OCI-LY1 (cell line): ENCODE results near the gene ADGRG2.

Experiments used
- H2AFZ ChIP-seq: fragments of 200-600 bp; sonication (generic), shearing (Covaris generic); 2 replicates; pipeline ENCODE4 v1.6.0; 2014; ENCODE audit warnings: antibody characterized with exemption, mild to moderate bottlenecking, low read length
- H3F3A ChIP-seq: fragments of 200-600 bp; sonication (generic), shearing (Covaris generic); 2 replicates; pipeline ENCODE4 v1.6.0; 2014; ENCODE audit warnings: mild to moderate bottlenecking, antibody characterized with exemption, low read length, moderate library complexity; ENCODE audit not compliant: insufficient read depth
- H3K27ac ChIP-seq: fragments of 200-600 bp; sonication (generic); 2 replicates; pipeline ENCODE4 v1.5.1; 2014; ENCODE audit warnings: low read length, mixed run types, mild to moderate bottlenecking, low read depth; ENCODE audit not compliant: poor library complexity, severe bottlenecking
- H3K27me3 ChIP-seq: fragments of 200-600 bp; sonication (generic); 2 replicates; pipeline ENCODE4 v1.6.0; 2014; ENCODE audit warnings: antibody characterized with exemption, mild to moderate bottlenecking, low read length, moderate library complexity; ENCODE audit not compliant: insufficient read depth
- H3K36me3 ChIP-seq: fragments of 200-600 bp; sonication (generic); 2 replicates; pipeline ENCODE4 v1.6.1; 2014; ENCODE audit warnings: mild to moderate bottlenecking, antibody characterized with exemption, low read length, moderate library complexity, mixed read lengths; ENCODE audit not compliant: insufficient read depth
- H3K4me1 ChIP-seq: fragments of 200-600 bp; sonication (generic); 2 replicates; pipeline ENCODE4 v1.5.1; 2014; ENCODE audit warnings: mild to moderate bottlenecking, low read length, moderate library complexity; ENCODE audit not compliant: insufficient read depth, severe bottlenecking
- H3K4me2 ChIP-seq: fragments of 200-600 bp; sonication (generic), shearing (Covaris generic); 2 replicates; pipeline ENCODE4 v1.6.1; 2014; ENCODE audit warnings: low read length
- H3K4me3 ChIP-seq: fragments of 200-600 bp; sonication (generic); 2 replicates; pipeline ENCODE4 v1.5.1; 2014; ENCODE audit warnings: low read length, low read depth, mild to moderate bottlenecking, mixed read lengths; ENCODE audit not compliant: poor library complexity, severe bottlenecking
- H3K79me2 ChIP-seq: fragments of 200-600 bp; shearing (Covaris generic); 2 replicates; pipeline ENCODE4 v1.6.1; 2016; ENCODE audit warnings: mixed run types, low read length, mixed read lengths; ENCODE audit not compliant: insufficient read depth
- H3K9ac ChIP-seq: fragments of 200-600 bp; sonication (generic), shearing (Covaris generic); 2 replicates; pipeline ENCODE4 v1.6.1; 2014; ENCODE audit warnings: mild to moderate bottlenecking, low read length, mixed read lengths
- H3K9me2 ChIP-seq: fragments of 200-600 bp; sonication (generic), shearing (Covaris generic); 2 replicates; pipeline ENCODE4 v1.6.1; 2014; ENCODE audit warnings: low read depth, mild to moderate bottlenecking, low read length, mixed read lengths
- H3K9me3 ChIP-seq: fragments of 200-600 bp; shearing (Covaris generic); 2 replicates; pipeline ENCODE4 v1.6.1; 2014; ENCODE audit warnings: low read length, mixed read lengths
- H4K20me1 ChIP-seq: fragments of 200-600 bp; sonication (generic), shearing (Covaris generic); 2 replicates; pipeline ENCODE4 v1.6.0; 2016; ENCODE audit warnings: mild to moderate bottlenecking, low read length; ENCODE audit not compliant: insufficient read depth
- EZH2 ChIP-seq: fragments of 200-600 bp; sonication (generic), shearing (Covaris generic); IDR thresholded peaks from 2 replicates; pipeline ENCODE4 v1.8.0; 2017; ENCODE audit warnings: borderline replicate concordance, mixed run types, mild to moderate bottlenecking, antibody characterized with exemption, low read length, moderate library complexity, mixed read lengths
- TF ChIP-seq, protein P1 (sequence below): fragments of 200-600 bp; sonication (generic), shearing (Covaris generic); IDR thresholded peaks from 2 replicates; pipeline ENCODE4 v1.5.1; 2017; ENCODE audit warnings: mild to moderate bottlenecking, antibody characterized with exemption, low read length, moderate library complexity, mixed read lengths

The ADGRG2 gene

GRCh38 chrX:18956303-18957032, 165.8 kb downstream of the ADGRG2 start:
- Histone ChIP-seq H3K9ac (no peak overlapping the region), H3K27ac (no peak overlapping the region), H3K4me3 (no peak overlapping the region), H4K20me1 (no peaks in the 10 kb centered on the region), H3F3A (no peaks in the 10 kb centered on the region), H3K9me2 (no peaks in the 10 kb centered on the region), H3K79me2 (no peaks in the 10 kb centered on the region), H3K4me1 (peaks cover 3% of the 10 kb centered on the region), H3K27me3 (no peaks in the 10 kb centered on the region), H2AFZ (no peak overlapping the region), H3K9me3 (no peaks in the 10 kb centered on the region), H3K4me2 (no peak overlapping the region), H3K36me3 (no peaks in the 10 kb centered on the region)
- TF ChIP-seq, protein P1, sequence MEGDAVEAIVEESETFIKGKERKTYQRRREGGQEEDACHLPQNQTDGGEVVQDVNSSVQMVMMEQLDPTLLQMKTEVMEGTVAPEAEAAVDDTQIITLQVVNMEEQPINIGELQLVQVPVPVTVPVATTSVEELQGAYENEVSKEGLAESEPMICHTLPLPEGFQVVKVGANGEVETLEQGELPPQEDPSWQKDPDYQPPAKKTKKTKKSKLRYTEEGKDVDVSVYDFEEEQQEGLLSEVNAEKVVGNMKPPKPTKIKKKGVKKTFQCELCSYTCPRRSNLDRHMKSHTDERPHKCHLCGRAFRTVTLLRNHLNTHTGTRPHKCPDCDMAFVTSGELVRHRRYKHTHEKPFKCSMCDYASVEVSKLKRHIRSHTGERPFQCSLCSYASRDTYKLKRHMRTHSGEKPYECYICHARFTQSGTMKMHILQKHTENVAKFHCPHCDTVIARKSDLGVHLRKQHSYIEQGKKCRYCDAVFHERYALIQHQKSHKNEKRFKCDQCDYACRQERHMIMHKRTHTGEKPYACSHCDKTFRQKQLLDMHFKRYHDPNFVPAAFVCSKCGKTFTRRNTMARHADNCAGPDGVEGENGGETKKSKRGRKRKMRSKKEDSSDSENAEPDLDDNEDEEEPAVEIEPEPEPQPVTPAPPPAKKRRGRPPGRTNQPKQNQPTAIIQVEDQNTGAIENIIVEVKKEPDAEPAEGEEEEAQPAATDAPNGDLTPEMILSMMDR: no peak
- no peak for TF ChIP-seq EZH2

GRCh38 chrX:18955676-18956075, 166.6 kb downstream of the ADGRG2 start:
- Histone ChIP-seq H3K79me2 (no peaks in the 10 kb centered on the region), H3K4me2 (no peak overlapping the region), H3F3A (no peaks in the 10 kb centered on the region), H3K4me3 (no peak overlapping the region), H2AFZ (no peak overlapping the region), H3K9me3 (no peaks in the 10 kb centered on the region), H3K27me3 (no peaks in the 10 kb centered on the region), H3K9ac (no peak overlapping the region), H3K4me1 (peaks cover 3% of the 10 kb centered on the region), H3K9me2 (no peaks in the 10 kb centered on the region), H3K27ac (no peak overlapping the region), H3K36me3 (no peaks in the 10 kb centered on the region), H4K20me1 (no peaks in the 10 kb centered on the region)
- no peak for TF ChIP-seq EZH2
- TF ChIP-seq, protein P1: no peak

DNA sequence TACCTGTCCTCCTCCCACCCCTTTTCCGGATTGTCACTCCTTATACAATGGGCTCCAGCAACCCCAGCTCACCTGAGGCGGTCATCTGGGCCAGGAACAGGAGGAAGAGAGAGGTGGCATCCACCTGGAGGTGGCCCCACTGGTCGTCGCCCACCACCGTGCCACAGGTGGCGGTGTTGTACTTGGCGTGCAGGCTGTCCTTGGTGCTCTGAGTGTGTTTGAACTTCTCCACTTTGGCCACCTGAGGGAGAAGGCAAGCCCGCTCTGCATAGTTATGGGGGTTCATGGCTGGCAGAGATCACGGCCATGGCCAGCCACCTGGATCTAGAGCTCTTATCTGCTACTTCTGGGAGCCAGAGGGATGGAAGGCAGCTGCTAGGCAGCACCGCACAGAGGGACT, 171.2 kb downstream of the ADGRG2 start:
- Histone ChIP-seq H3K36me3 (0 out of 2 replicates have a peak, but pooled peaks cover 5% of the 10 kb centered on the region), H3K9ac (no peak overlapping the region), H3K4me1 (no peaks in the 10 kb centered on the region)

More for the DNA sequence above, 171.2 kb downstream of the ADGRG2 start:
- Histone ChIP-seq H2AFZ (no peak overlapping the region), H4K20me1 (no peaks in the 10 kb centered on the region), H3K27me3 (no peaks in the 10 kb centered on the region), H3K27ac (no peak overlapping the region), H3K9me3 (no peaks in the 10 kb centered on the region), H3K9me2 (no peaks in the 10 kb centered on the region), H3K4me2 (no peak overlapping the region), H3F3A (no peaks in the 10 kb centered on the region), H3K79me2 (no peaks in the 10 kb centered on the region), H3K4me3 (no peak overlapping the region)
- TF ChIP-seq EZH2: no peak
- TF ChIP-seq, protein P1: peak; percentile 27; the same call in 1 of the 2 replicates
